22Rv1 (cell line): ENCODE measurements around the gene WTIP.

Experiments used
- ZFX ChIP-seq: fragments of 450-650 bp; IDR thresholded peaks from 2 replicates; pipeline ENCODE4 v1.6.1; 2017; ENCODE audit warnings: antibody characterized with exemption, borderline replicate concordance
- TF ChIP-seq, protein P1 (sequence below): fragments of 450-650 bp; IDR thresholded peaks from 2 replicates; pipeline ENCODE4 v1.5.1; 2017; ENCODE audit warnings: mild to moderate bottlenecking

DNA sequence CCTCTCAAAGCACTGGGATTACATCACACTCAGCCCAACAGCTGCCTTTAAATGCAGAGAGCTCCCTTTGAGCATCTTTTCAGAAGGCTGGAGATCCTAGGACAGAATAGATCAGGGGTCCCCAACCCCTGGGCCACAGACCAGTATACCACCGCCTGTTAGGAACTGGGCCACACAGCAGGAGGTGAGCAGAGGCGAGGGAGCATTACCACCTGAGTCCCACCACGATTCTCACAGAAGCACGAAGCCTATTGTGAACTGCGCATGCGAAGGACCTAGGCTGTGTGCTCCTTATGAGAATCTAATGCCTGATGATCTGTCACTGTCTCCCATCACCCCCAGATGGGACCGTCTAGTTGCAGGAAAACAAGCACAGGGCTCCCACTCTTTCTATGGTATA lies 2.2 kb upstream of the WTIP start:
- TF ChIP-seq, protein P1, sequence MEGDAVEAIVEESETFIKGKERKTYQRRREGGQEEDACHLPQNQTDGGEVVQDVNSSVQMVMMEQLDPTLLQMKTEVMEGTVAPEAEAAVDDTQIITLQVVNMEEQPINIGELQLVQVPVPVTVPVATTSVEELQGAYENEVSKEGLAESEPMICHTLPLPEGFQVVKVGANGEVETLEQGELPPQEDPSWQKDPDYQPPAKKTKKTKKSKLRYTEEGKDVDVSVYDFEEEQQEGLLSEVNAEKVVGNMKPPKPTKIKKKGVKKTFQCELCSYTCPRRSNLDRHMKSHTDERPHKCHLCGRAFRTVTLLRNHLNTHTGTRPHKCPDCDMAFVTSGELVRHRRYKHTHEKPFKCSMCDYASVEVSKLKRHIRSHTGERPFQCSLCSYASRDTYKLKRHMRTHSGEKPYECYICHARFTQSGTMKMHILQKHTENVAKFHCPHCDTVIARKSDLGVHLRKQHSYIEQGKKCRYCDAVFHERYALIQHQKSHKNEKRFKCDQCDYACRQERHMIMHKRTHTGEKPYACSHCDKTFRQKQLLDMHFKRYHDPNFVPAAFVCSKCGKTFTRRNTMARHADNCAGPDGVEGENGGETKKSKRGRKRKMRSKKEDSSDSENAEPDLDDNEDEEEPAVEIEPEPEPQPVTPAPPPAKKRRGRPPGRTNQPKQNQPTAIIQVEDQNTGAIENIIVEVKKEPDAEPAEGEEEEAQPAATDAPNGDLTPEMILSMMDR, result no peak
- TF ChIP-seq ZFX, result no peak
